Measurements from ENCODE around the gene CDKAL1. TPM values are rescaled to one million over a fixed set of nuclear protein-coding genes. Genes with fewer than 3 reads are reported as not detected.

The CDKAL1 gene
- total and polyA plus RNA-seq, 2 of the 8 experiments (the other 6 are each of a cell fraction or from before 2014, with no cell fraction given): 8.4 to 24.6 TPM

GRCh38 chr6:21265034-21265729 lies 730.9 kb downstream of the CDKAL1 start:
- Histone ChIP-seq H4K20me1 (replicated peaks in 1 of 2; ENCODE audit: control insufficient read depth in 1 of 2, insufficient read depth in 2 of 2, low read length in 2 of 2) (no peaks in the 10 kb centered on the region), H3K56ac (replicated peaks; ENCODE audit: insufficient read length, low read depth, low read length) (no peak overlapping the region), H2BK5ac (ENCODE audit: low read depth, low read length) (no peak overlapping the region), H4K5ac (ENCODE audit: insufficient read length, low read depth, low read length) (no peak overlapping the region), H2AFZ (ENCODE audit: low read length) (no peak overlapping the region), H3K18ac (ENCODE audit: extremely low read depth, low read length) (no peak overlapping the region), H3K27ac (ENCODE audit: low read depth, low read length) (no peak overlapping the region), H3K4me2 (ENCODE audit: insufficient read depth in 1 of 2, low read depth in 2 of 2, low read length in 2 of 2) (no peak overlapping the region), H3K4ac (replicated peaks; ENCODE audit: insufficient read length, low read depth, low read length) (no peak overlapping the region), H3K23ac (ENCODE audit: insufficient read length) (no peak overlapping the region), H3K36me3 (ENCODE audit: control insufficient read depth in 2 of 4, insufficient read depth in 4 of 4, low read length in 3 of 4) (no peaks in the 10 kb centered on the region), H3K14ac (ENCODE audit: insufficient read length) (no peak overlapping the region), H3K27me3 (replicated peaks in 1 of 4; ENCODE audit: control insufficient read depth in 3 of 4, extremely low read depth in 1 of 4, insufficient read depth in 3 of 4, low read length in 3 of 4) (no peaks in the 10 kb centered on the region), H3K4me3 (ENCODE audit: extremely low read depth in 1 of 4, insufficient read depth in 2 of 4, low read depth in 3 of 4, low read length in 4 of 4) (no peak overlapping the region), H2AK5ac (ENCODE audit: low read depth, low read length) (no peak overlapping the region), H2BK12ac (ENCODE audit: low read depth, low read length) (no peak overlapping the region), H3K9ac (replicated peaks in 1 of 4; ENCODE audit: extremely low read depth in 1 of 4, low read depth in 3 of 4, low read length in 3 of 4) (no peak overlapping the region), H3K9me3 (ENCODE audit: insufficient read depth in 2 of 2, low read depth in 1 of 2, low read length in 1 of 2) (no peaks in the 10 kb centered on the region), H2BK15ac (ENCODE audit: low read length) (no peak overlapping the region), H2BK120ac (replicated peaks; ENCODE audit: low read depth, low read length) (no peak overlapping the region), H4K8ac (ENCODE audit: extremely low read depth, insufficient read depth, low read length) (no peak overlapping the region), H4K91ac (replicated peaks; ENCODE audit: insufficient read length, low read length) (no peak overlapping the region), H3K79me1 (ENCODE audit: low read depth, low read length) (no peaks in the 10 kb centered on the region), H3K23me2 (ENCODE audit: low read depth, low read length) (no peaks in the 10 kb centered on the region), H3K79me2 (ENCODE audit: control insufficient read depth in 1 of 2, insufficient read depth in 2 of 2, low read length in 2 of 2) (no peaks in the 10 kb centered on the region), H3K4me1 (replicated peaks in 1 of 4; ENCODE audit: control insufficient read depth in 3 of 4, insufficient read depth in 4 of 4, low read length in 3 of 4) (no peaks in the 10 kb centered on the region), H2BK20ac (ENCODE audit: low read length) (no peak overlapping the region)
- ChIA-PET POLR2A (ENCODE audit: partially characterized antibody) (no interaction called here), CTCF (ENCODE audit: partially characterized antibody) (interaction anchor here (1.3 kb wide), 1 partner anchor 324 kb away, joined by 3 read pairs; no protein-coding TSS in a partner anchor)
- WGBS, 2 experiments (ENCODE audit: extremely low coverage in 1 of 2, insufficient coverage in 1 of 2, insufficient read length in 1 of 2, insufficient replicate concordance in 2 of 2, low coverage in 1 of 2, low lambda C conversion rate in 2 of 2, missing lambda C conversion rate in 1 of 2): 86% methylated on average over 4 of the region's 4 CpGs; no CpG with 5 or more reads in 1 of the 2 experiments
- FAIRE-seq: no peak
- no peak for DNase-seq (ENCODE audit: low read depth in 1 of 2, low spot score in 2 of 2)
- TF ChIP-seq RAD21 (IDR thresholded peaks at IDR 0.05 in 1 of 2, conservative IDR thresholded peaks at IDR 0.05 in 1 of 2; ENCODE audit: low read depth in 2 of 2, low read length in 2 of 2) (no peak), NRF1 (IDR thresholded peaks at IDR 0.05; ENCODE audit: low read depth, low read length) (no peak), ZNF274 (IDR thresholded peaks at IDR 0.05; ENCODE audit: borderline replicate concordance, extremely low read depth, low read length) (no peak), RFX5 (IDR thresholded peaks at IDR 0.05; ENCODE audit: borderline replicate concordance, low read depth, low read length) (no peak), CBX5 (IDR thresholded peaks at IDR 0.05; ENCODE audit: low read depth, low read length) (no peak), TAF1 (IDR thresholded peaks at IDR 0.05; ENCODE audit: low read depth, low read length) (no peak), JUN (IDR thresholded peaks at IDR 0.05; ENCODE audit: low read depth, low read length) (no peak), EGR1 (IDR thresholded peaks at IDR 0.05; ENCODE audit: borderline replicate concordance, low read depth, low read length) (no peak), SP2 (IDR thresholded peaks at IDR 0.05; ENCODE audit: low read length) (no peak), CHD2 (IDR thresholded peaks at IDR 0.05; ENCODE audit: low read length) (no peak), ASH2L (IDR thresholded peaks at IDR 0.05; ENCODE audit: low read length) (no peak), CEBPB (IDR thresholded peaks at IDR 0.05; ENCODE audit: low read depth, low read length) (no peak), SIX5 (IDR thresholded peaks at IDR 0.05; ENCODE audit: low read depth, low read length) (no peak)
- TF ChIP-seq, protein P1, sequence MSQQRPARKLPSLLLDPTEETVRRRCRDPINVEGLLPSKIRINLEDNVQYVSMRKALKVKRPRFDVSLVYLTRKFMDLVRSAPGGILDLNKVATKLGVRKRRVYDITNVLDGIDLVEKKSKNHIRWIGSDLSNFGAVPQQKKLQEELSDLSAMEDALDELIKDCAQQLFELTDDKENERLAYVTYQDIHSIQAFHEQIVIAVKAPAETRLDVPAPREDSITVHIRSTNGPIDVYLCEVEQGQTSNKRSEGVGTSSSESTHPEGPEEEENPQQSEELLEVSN (IDR thresholded peaks at IDR 0.05): no peak

Measured in H1 (cell line).